Stimulated activated CD4-positive, alpha-beta T cell treated with anti-CD3 and anti-CD28 coated beads, Interleukin-2, amount 100 ng/mL, for 48 hours (primary cell): Measurements from ENCODE around the gene CCDC195.
"Not testable (repeated sequence)": the region's sequence is repeated elsewhere in the genome, so short reads cannot be mapped to it uniquely, and the experiment has no call there.

Source experiments
- DNase-seq, 2 donors: peaks; one replicate each; pipeline ENCODE4 v3.0.0-alpha.2; 2020

Gene CCDC195

DNA sequence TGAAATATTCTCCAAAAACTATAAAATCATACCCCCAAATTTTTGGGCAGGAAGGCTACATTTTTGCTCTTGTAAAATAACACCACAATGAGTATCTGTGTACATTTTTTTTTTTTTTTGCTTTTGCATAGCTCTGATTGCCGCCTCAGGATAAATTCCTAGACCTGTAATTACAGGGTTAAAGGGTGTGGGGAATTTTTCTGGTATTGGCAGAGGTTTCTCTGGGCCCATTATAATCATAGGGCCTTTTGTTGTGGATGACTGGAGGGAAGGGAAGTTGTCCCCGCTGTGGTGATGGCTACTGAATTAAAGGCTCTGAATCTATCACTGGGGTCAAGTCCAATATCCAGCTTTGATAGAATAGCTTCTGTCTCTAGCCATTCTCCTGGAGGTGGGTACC is 26.6 kb downstream of the CCDC195 start:
- DNase-seq = no peak

DNA sequence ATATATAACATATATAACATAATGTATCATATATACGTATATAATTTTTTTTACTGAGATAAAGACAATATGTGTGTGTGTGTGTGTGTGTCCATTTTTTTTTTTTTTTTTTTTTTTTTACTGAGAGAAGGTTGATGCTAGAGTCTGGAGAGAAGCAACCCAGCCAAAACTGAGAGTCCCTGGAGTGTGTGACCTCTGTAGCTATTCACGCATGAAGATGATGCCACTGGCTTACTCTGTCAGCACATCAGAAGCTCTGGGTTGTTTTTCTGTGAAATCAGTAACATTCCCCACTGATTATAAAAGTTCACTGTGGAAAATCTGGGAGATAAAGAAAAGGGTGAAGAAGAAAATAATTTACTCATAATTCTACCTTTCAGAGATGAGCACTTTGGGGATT is 27.2 kb downstream of the CCDC195 start:
- no peak for DNase-seq

DNA sequence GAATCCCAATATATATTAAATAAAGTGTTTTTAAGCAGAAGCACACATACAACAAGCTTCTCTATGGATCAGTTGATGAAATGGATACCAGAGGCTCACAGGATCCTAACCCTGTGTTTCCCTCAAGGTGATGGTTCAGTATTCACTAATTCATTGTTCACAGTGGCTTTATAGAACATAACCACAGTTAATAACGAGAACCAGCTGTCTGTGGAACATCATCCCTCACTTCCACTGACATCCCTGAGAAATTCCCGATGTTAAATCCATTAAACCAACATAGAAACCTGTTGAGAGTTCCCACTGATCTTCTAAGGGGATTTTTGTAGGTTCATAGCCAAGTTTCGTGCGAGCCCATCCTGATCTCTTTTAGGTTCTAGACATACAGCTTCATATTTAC is 29.0 kb downstream of the CCDC195 start:
- DNase-seq = no peak

DNA sequence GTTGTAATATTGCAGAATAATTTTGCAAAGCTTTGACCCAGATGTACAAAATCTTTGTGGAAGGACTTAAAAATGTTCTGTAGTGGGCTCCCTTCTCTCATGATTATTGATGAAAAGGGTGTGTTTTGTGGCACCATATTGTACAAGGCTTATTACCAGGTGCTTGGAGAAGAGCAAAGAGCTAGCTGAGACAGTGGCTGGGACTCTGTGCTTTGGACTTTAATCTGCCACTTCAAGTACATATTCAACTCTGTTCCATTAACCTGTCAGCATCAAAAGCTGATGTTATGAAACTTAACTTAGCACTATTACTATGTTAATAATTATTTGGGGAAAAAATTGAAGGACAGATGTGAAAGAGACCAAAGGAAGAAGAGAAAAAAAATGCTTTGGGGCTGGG is 31.0 kb downstream of the CCDC195 start:
- no peak for DNase-seq

- no peak for DNase-seq
These were observed 34.0 kb downstream of the CCDC195 start for GRCh38 chr2:224682134-224682533.

DNA sequence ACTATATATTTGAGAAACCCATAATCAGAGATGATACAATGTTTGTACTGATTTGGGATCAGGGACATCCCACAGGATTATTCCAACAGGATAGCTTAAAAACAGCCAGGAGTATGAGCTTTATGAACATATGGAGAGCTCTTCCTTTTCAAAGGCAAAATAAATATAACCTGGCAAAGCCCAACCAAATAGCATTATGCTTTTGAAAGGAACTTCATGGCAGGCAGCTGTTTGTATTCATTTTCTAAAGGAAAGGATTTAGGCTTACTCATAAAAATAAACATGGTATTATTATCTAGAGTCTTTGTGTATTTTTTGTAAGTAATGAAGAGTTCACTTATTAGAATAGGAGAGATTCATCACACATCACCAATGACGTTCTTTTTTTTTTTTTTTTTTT is 44.4 kb downstream of the CCDC195 start:
- DNase-seq = no peak

GRCh38 chr2:224670203-224670602 is 46.0 kb downstream of the CCDC195 start:
- DNase-seq = no peak

GRCh38 chr2:224669449-224669848 is 46.7 kb downstream of the CCDC195 start:
- no peak for DNase-seq

GRCh38 chr2:224668123-224668909 is 47.8 kb downstream of the CCDC195 start:
- no peak for DNase-seq

DNA sequence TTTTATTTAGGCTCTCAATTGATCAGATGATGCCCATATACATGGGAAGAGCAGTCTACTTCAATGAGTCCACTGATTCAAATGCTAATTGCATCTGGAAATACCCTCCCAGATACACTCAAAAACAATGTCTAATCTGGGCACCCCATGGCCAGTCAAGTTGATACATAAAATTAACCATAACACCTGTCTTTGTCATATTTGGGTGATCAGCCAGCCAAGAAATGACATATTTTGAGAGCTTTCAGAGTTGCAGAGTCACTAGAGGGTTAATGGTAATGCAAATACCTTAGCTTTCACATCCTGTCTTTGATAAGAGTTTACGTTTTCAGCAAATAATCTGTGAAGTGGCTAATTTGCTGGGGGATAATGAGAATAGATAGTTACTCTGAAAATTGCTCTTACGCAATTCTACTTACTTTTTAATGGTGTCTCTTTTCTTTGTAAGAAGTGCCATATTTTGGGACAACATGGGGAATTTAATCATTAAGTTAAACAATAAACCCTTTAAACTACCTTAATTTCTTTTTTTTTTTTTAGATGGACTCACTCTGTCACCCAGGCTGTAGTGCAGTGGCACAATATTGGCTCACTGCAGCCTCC is 49.1 kb downstream of the CCDC195 start:
- no peak for DNase-seq

DNA sequence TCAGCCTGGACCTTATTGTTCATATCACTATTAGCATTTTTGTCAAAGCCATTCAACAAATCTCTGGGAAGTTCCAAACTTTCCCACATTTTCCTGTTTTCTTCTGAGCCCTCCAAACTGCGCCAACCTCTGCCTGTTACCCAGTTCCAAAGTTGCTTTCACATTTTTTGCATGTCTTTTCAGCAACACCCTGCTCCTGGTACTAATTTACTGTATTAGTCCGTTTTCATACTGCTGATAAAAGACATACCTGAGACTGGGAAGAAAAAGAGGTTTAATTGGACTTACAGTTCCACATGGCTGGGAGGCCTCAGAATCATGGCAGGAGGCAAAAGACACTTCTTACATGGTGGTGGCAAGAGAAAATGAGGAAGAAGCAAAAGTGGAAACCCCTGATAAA is 52.8 kb downstream of the CCDC195 start:
- not testable (repeated sequence) for DNase-seq

GRCh38 chr2:224661708-224662107 is 54.5 kb downstream of the CCDC195 start:
- not testable (repeated sequence) for DNase-seq

DNA sequence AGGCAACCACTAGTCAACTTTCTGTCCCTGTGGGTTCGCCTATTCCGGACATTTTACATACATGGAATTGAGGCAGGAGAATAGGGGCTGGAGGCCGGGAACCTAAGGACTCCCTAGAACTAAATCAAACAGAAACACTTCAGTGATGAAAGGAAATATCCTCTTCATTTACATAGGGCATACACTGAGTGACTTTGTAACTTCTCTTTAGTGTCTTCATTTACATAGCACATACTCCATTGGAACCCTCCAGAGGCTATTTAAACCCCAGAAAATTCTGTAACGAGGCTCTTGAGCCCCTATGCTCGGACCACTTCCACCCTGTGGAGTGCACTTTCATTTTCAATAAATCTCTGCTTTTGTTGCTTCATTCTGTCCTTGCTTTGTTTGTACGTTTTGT is 56.5 kb downstream of the CCDC195 start:
- DNase-seq = no peak

- no peak for DNase-seq
These were observed 57.3 kb downstream of the CCDC195 start for GRCh38 chr2:224658780-224659405.

GRCh38 chr2:224657349-224657748 is 58.8 kb downstream of the CCDC195 start:
- no peak for DNase-seq

DNA sequence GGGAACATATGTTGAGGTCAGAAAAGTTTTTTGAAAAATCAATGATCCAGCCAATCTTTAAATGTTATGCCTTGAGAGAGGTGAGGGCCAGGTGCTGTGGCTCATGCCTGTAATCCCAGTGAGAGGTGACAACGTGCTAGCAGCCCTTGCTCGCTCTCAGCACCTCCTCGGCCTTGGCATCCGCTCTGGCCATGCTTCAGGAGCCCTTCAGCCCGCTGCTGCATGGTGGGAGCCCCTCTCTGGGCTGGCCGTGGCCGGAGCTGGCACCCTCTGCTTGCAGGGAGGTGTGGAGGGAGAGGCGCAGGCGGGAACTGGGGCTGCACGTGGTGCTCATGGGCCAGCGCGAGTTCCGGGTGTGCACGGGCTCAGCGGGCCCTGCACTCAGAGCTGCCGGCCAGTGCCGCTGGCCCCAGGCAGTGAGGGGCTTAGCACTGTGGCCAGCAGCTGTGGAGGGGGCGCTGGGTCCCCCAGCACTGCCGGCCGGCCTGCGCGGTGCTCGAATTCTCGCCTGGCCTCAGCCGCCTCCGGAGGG is 61.1 kb downstream of the CCDC195 start:
- DNase-seq = no peak
